SK-N-MC (cell line): Measurements from ENCODE around the gene MAP4K4.

Source experiments
- EZH2 ChIP-seq: fragments of 200-600 bp; sonication (generic); IDR thresholded peaks from one replicate; pipeline ENCODE4 v1.6.1; 2017; ENCODE audit warnings: antibody characterized with exemption
- FOXP2 ChIP-seq: optimal IDR thresholded peaks from 2 replicates; pipeline ENCODE3; 2011; ENCODE audit warnings: mild to moderate bottlenecking, moderate library complexity; ENCODE audit not compliant: insufficient read depth; ENCODE audit errors: extremely low read length, control extremely low read depth
- POLR2AphosphoS5 ChIP-seq: IDR thresholded peaks from 2 replicates; pipeline ENCODE4 v1.6.1; 2012; ENCODE audit warnings: mild to moderate bottlenecking, low read depth, low read length, borderline replicate concordance

- no peak for TF ChIP-seq EZH2
- TF ChIP-seq POLR2AphosphoS5 = no peak
- no peak for TF ChIP-seq FOXP2
These were observed 97.5 kb downstream of the MAP4K4 start for GRCh38 chr2:101795033-101795432.
